T-helper 9 cell (primary cell): ENCODE measurements around the gene CNST.
"Not testable (repeated sequence)": the region's sequence is repeated elsewhere in the genome, so short reads cannot be mapped to it uniquely, and the experiment has no call there.

Source experiments
- DNase-seq: peaks from one replicate; pipeline ENCODE4 v3.0.0-alpha.2; 2020

The CNST gene

GRCh38 chr1:246560833-246561232, 5.4 kb upstream of the CNST start:
- not testable (repeated sequence) for DNase-seq

GRCh38 chr1:246564839-246565750, 1.2 kb upstream of the CNST start:
- DNase-seq = no peak

- DNase-seq = no peak
These were observed 517 bp upstream of the CNST start for GRCh38 chr1:246565751-246566127.

GRCh38 chr1:246566813-246567645, 773 bp downstream of the CNST start:
- peak; percentile 32 for DNase-seq

- DNase-seq = no peak
These were observed 1.5 kb downstream of the CNST start for GRCh38 chr1:246567646-246568235.

- peak; percentile 6 for DNase-seq
These were observed 3.3 kb downstream of the CNST start for GRCh38 chr1:246569248-246570238.

- not testable (repeated sequence) for DNase-seq
These were observed 5.1 kb downstream of the CNST start for GRCh38 chr1:246571309-246571708.

GRCh38 chr1:246571953-246572352, 5.7 kb downstream of the CNST start:
- DNase-seq = no peak

GRCh38 chr1:246572785-246573184, 6.5 kb downstream of the CNST start:
- no peak for DNase-seq

- DNase-seq = no peak
These were observed 7.2 kb downstream of the CNST start for GRCh38 chr1:246573491-246573890.

- no peak for DNase-seq
These were observed 10.4 kb downstream of the CNST start for GRCh38 chr1:246576709-246577032.

GRCh38 chr1:246577082-246577719, 10.9 kb downstream of the CNST start:
- no peak for DNase-seq

- DNase-seq = no peak
These were observed 11.5 kb downstream of the CNST start for GRCh38 chr1:246577720-246578106.

- no peak for DNase-seq
These were observed 13.6 kb downstream of the CNST start for GRCh38 chr1:246579818-246580217.

- no peak for DNase-seq
These were observed 14.5 kb downstream of the CNST start for GRCh38 chr1:246580497-246581370.

GRCh38 chr1:246582301-246583055, 16.2 kb downstream of the CNST start:
- no peak for DNase-seq

- DNase-seq = no peak
These were observed 16.8 kb downstream of the CNST start for GRCh38 chr1:246583056-246583440.

GRCh38 chr1:246583448-246584185, 17.4 kb downstream of the CNST start:
- no peak for DNase-seq

GRCh38 chr1:246587032-246587431, 20.8 kb downstream of the CNST start:
- no peak for DNase-seq
